H1 (cell line): ENCODE measurements around the gene SBF2. TPM values are rescaled to one million over a fixed set of nuclear protein-coding genes. Genes with fewer than 3 reads are reported as not detected.

ENCODE experiments used
- CTCF ChIA-PET: fragments of 300-600 bp; sonication (Branson Sonifier 250); formaldehyde crosslinking; loops from one replicate; lab custom pipeline; 2021; ENCODE audit not compliant: partially characterized antibody; lab: Charles Lee
- POLR2A ChIA-PET: fragments of 300-600 bp; sonication (Branson Sonifier 250); formaldehyde crosslinking; loops from one replicate; lab custom pipeline; 2021; ENCODE audit warnings: inconsistent platforms; ENCODE audit not compliant: partially characterized antibody; lab: Charles Lee
- DNase-seq, 2 experiments: peaks; one replicate each; pipeline versions ENCODE4 v3.0.0 to v3.0.0-alpha.2; 2010 to 2022; ENCODE audit warnings: low spot score in 2 of 2, low read depth in 1 of 2, mixed read lengths in 1 of 2
- FAIRE-seq: peaks from 2 replicates; lab custom pipeline; 2011; peaks lifted over from hg19 to GRCh38; lab: Jason Lieb, UNC
- H2AFZ ChIP-seq: 2 replicates; pipeline ENCODE4 v1.8.1; 2012; ENCODE audit warnings: low read length, inconsistent platforms
- H2AK5ac ChIP-seq: 2 replicates; pipeline ENCODE4 v1.6.1; 2013; ENCODE audit warnings: low read depth, low read length
- H2BK120ac ChIP-seq: replicated peaks from 2 replicates; pipeline ENCODE3; 2013; ENCODE audit warnings: low read depth, low read length, inconsistent platforms
- H2BK12ac ChIP-seq: 2 replicates; pipeline ENCODE4 v1.6.1; 2013; ENCODE audit warnings: low read depth, low read length
- H2BK15ac ChIP-seq: 2 replicates; pipeline ENCODE4 v1.6.1; 2013; ENCODE audit warnings: low read length
- H2BK20ac ChIP-seq: 2 replicates; pipeline ENCODE4 v1.6.1; 2013; ENCODE audit warnings: low read length
- H2BK5ac ChIP-seq: 2 replicates; pipeline ENCODE4 v1.6.1; 2013; ENCODE audit warnings: low read depth, low read length
- H3K14ac ChIP-seq: 2 replicates; pipeline ENCODE4 v1.6.1; 2013; ENCODE audit warnings: inconsistent platforms; ENCODE audit not compliant: insufficient read length
- H3K18ac ChIP-seq: 2 replicates; pipeline ENCODE4 v1.6.1; 2013; ENCODE audit warnings: low read length; ENCODE audit errors: extremely low read depth
- H3K23ac ChIP-seq: 2 replicates; pipeline ENCODE4 v1.6.1; 2013; ENCODE audit warnings: inconsistent platforms; ENCODE audit not compliant: insufficient read length
- H3K23me2 ChIP-seq: 2 replicates; pipeline ENCODE4 v1.6.1; 2013; ENCODE audit warnings: low read depth, low read length
- H3K27ac ChIP-seq: 2 replicates; pipeline ENCODE4 v1.6.1; 2011; ENCODE audit warnings: low read depth, low read length, inconsistent platforms
- H3K27me3 ChIP-seq, 4 experiments: replicated peaks in 1 of 4; 1 replicate in 1 of 4; 2 replicates in 3 of 4; pipeline versions ENCODE4 v1.6.1 to v1.8.1; 2011 to 2013; ENCODE audit warnings: low read length in 3 of 4, mild to moderate bottlenecking in 3 of 4, inconsistent platforms in 2 of 4, mixed read lengths in 2 of 4, moderate library complexity in 1 of 4; ENCODE audit not compliant: control insufficient read depth in 3 of 4, insufficient read depth in 3 of 4; ENCODE audit errors: extremely low read depth in 1 of 4
- H3K36me3 ChIP-seq, 4 experiments: 2 replicates each; pipeline versions ENCODE4 v1.6.1 to v1.8.1; 2011 to 2013; ENCODE audit warnings: mild to moderate bottlenecking in 4 of 4, low read length in 3 of 4, moderate library complexity in 2 of 4, control low read depth in 1 of 4, inconsistent platforms in 1 of 4; ENCODE audit not compliant: insufficient read depth in 4 of 4, control insufficient read depth in 2 of 4
- H3K4ac ChIP-seq: replicated peaks from 2 replicates; pipeline ENCODE3; 2013; ENCODE audit warnings: low read length, low read depth, mixed read lengths, inconsistent platforms; ENCODE audit not compliant: insufficient read length
- H3K4me1 ChIP-seq, 4 experiments: replicated peaks in 1 of 4; 1 replicate in 1 of 4; 2 replicates in 3 of 4; pipeline versions ENCODE4 v1.6.1 to v1.8.1; 2011 to 2013; ENCODE audit warnings: low read length in 3 of 4, inconsistent platforms in 2 of 4, mixed read lengths in 1 of 4; ENCODE audit not compliant: insufficient read depth in 4 of 4, control insufficient read depth in 3 of 4
- H3K4me2 ChIP-seq, 2 experiments: 2 replicates each; pipeline versions ENCODE4 v1.6.1 to v1.8.1; 2011 to 2013; ENCODE audit warnings: low read depth in 2 of 2, low read length in 2 of 2, control low read depth in 1 of 2, inconsistent platforms in 1 of 2, mild to moderate bottlenecking in 1 of 2; ENCODE audit not compliant: insufficient read depth in 1 of 2
- H3K4me3 ChIP-seq, 4 experiments: fragments of 200-600, 300-600 bp in 1 of 4; sonication (generic), shearing (Covaris generic), sonication (Bioruptor Twin) in 1 of 4; 2 replicates each; pipeline versions ENCODE4 v1.5.1 to v1.8.1; 2011 to 2016; ENCODE audit warnings: low read length in 4 of 4, low read depth in 3 of 4, control low read depth in 2 of 4, inconsistent platforms in 2 of 4, mild to moderate bottlenecking in 2 of 4, mixed read lengths in 1 of 4, moderate library complexity in 1 of 4; ENCODE audit not compliant: insufficient read depth in 2 of 4; ENCODE audit errors: extremely low read depth in 1 of 4
- H3K56ac ChIP-seq: replicated peaks from 2 replicates; pipeline ENCODE3; 2013; ENCODE audit warnings: low read depth, mild to moderate bottlenecking, mixed read lengths, low read length, inconsistent platforms; ENCODE audit not compliant: insufficient read length
- H3K79me1 ChIP-seq: 2 replicates; pipeline ENCODE4 v1.6.1; 2013; ENCODE audit warnings: low read depth, low read length, control low read depth
- H3K79me2 ChIP-seq, 2 experiments: 2 replicates each; pipeline versions ENCODE4 v1.6.1 to v1.8.1; 2012 to 2013; ENCODE audit warnings: low read length in 2 of 2, mild to moderate bottlenecking in 2 of 2, inconsistent platforms in 1 of 2; ENCODE audit not compliant: insufficient read depth in 2 of 2, control insufficient read depth in 1 of 2
- H3K9ac ChIP-seq, 4 experiments: replicated peaks in 1 of 4; 1 replicate in 1 of 4; 2 replicates in 3 of 4; pipeline versions ENCODE4 v1.6.1 to v1.8.1; 2011 to 2013; ENCODE audit warnings: low read depth in 3 of 4, low read length in 3 of 4, control low read depth in 2 of 4, mild to moderate bottlenecking in 2 of 4, moderate library complexity in 2 of 4, inconsistent platforms in 1 of 4; ENCODE audit errors: extremely low read depth in 1 of 4
- H3K9me3 ChIP-seq, 2 experiments: 2 replicates each; pipeline versions ENCODE4 v1.6.1 to v1.8.1; 2012 to 2013; ENCODE audit warnings: mild to moderate bottlenecking in 2 of 2, moderate library complexity in 2 of 2, control low read depth in 1 of 2, inconsistent platforms in 1 of 2, low read depth in 1 of 2, low read length in 1 of 2, mixed read lengths in 1 of 2; ENCODE audit not compliant: insufficient read depth in 2 of 2
- H4K20me1 ChIP-seq, 2 experiments: replicated peaks in 1 of 2; 2 replicates each; pipeline versions ENCODE3 to v1.8.1; 2011 to 2013; ENCODE audit warnings: inconsistent platforms in 2 of 2, low read length in 2 of 2, mild to moderate bottlenecking in 1 of 2; ENCODE audit not compliant: insufficient read depth in 2 of 2, control insufficient read depth in 1 of 2
- H4K5ac ChIP-seq: 2 replicates; pipeline ENCODE4 v1.6.1; 2013; ENCODE audit warnings: low read length, low read depth, mixed read lengths, inconsistent platforms; ENCODE audit not compliant: insufficient read length
- H4K8ac ChIP-seq: 2 replicates; pipeline ENCODE4 v1.8.0; 2013; ENCODE audit warnings: mild to moderate bottlenecking, moderate library complexity, low read length, inconsistent platforms; ENCODE audit not compliant: insufficient read depth; ENCODE audit errors: extremely low read depth
- H4K91ac ChIP-seq: replicated peaks from 2 replicates; pipeline ENCODE3; 2013; ENCODE audit warnings: low read length, mixed read lengths, inconsistent platforms; ENCODE audit not compliant: insufficient read length
- EGR1 ChIP-seq: IDR thresholded peaks from 2 replicates; pipeline ENCODE4 v1.6.1; 2011; ENCODE audit warnings: low read depth, low read length, borderline replicate concordance
- GABPA ChIP-seq: IDR thresholded peaks from 2 replicates; pipeline ENCODE4 v1.6.1; 2011; ENCODE audit warnings: mild to moderate bottlenecking, low read length, moderate library complexity, borderline replicate concordance; ENCODE audit not compliant: insufficient read depth
- JUN ChIP-seq: IDR thresholded peaks from 2 replicates; pipeline ENCODE4 v1.6.1; 2011; ENCODE audit warnings: low read depth, mild to moderate bottlenecking, improper control_type of control experiment, low read length
- KDM1A ChIP-seq: fragments of 200-600, 300-600 bp; sonication (generic); IDR thresholded peaks from 2 replicates; pipeline ENCODE4 v1.7.1; 2016; ENCODE audit warnings: mild to moderate bottlenecking, low read length, borderline replicate concordance
- KDM5A ChIP-seq: fragments of 200-600 bp; IDR thresholded peaks from 2 replicates; pipeline ENCODE4 v1.7.1; 2012; ENCODE audit warnings: mild to moderate bottlenecking, low read length, inconsistent platforms, mixed read lengths
- NANOG ChIP-seq: IDR thresholded peaks from 2 replicates; pipeline ENCODE4 v1.6.1; 2011; ENCODE audit warnings: low read length, low read depth, mild to moderate bottlenecking, inconsistent platforms; ENCODE audit not compliant: insufficient read depth, poor library complexity, severe bottlenecking
- POU5F1 ChIP-seq: IDR thresholded peaks from 2 replicates; pipeline ENCODE4 v1.6.1; 2011; ENCODE audit warnings: low read depth, mild to moderate bottlenecking, low read length, moderate library complexity
- TAF1 ChIP-seq: IDR thresholded peaks from 2 replicates; pipeline ENCODE4 v1.6.1; 2011; ENCODE audit warnings: mild to moderate bottlenecking, low read depth, low read length
- TEAD4 ChIP-seq: IDR thresholded peaks from 2 replicates; pipeline ENCODE4 v1.6.1; 2012; ENCODE audit warnings: low read depth, low read length, inconsistent platforms, mixed read lengths
- WGBS, 2 experiments: shearing (Covaris generic) in 1 of 2; methylation state at CpG; one replicate each; pipeline versions ENCODE4 v1.1.6 to v1.1.7; 2013 to 2015; ENCODE audit warnings: low lambda C conversion rate in 2 of 2, mixed read lengths in 2 of 2, inconsistent platforms in 1 of 2, low coverage in 1 of 2, missing lambda C conversion rate in 1 of 2; ENCODE audit not compliant: insufficient replicate concordance in 2 of 2, insufficient coverage in 1 of 2, insufficient read length in 1 of 2; ENCODE audit errors: extremely low coverage in 1 of 2, missing lambda C conversion rate in 1 of 2; 5-methylcytosine and 5-hydroxymethylcytosine counted together
- polyA plus RNA-seq, 7 experiments: library from polyadenylated mRNA; depleted of rRNA in 3 of 7; stranded (reverse) in 5 of 7; unstranded in 2 of 7; fragments of >200 nt in 5 of 7; fragments of 200-250 nt in 2 of 7; gene quantifications; 1 replicate in 5 of 7; 2 replicates in 1 of 7; 4 replicates in 1 of 7; pipeline versions ENCODE4 v1.2.1 to v1.2.3, GENCODE V29; 2011 to 2013; ENCODE audit warnings: missing spikeins in 2 of 7, mixed read lengths in 2 of 7
- total RNA-seq: library from RNA; stranded (reverse); fragmentation: NEBNext Ultra II Directional; extraction: Animal tissue kit (Norgen Biotek cat#: 25700); gene quantifications from 2 replicates; pipeline ENCODE4 v1.2.1, GENCODE V29; 2021
- TF ChIP-seq, protein P1 (sequence below): IDR thresholded peaks from 2 replicates; pipeline ENCODE4 v1.6.1; 2012; ENCODE audit warnings: inconsistent platforms

The SBF2 gene
- total and polyA plus RNA-seq, 2 of the 8 experiments (the other 6 are each of a cell fraction or from before 2014, with no cell fraction given), result 36.7 to 50.5 TPM

DNA sequence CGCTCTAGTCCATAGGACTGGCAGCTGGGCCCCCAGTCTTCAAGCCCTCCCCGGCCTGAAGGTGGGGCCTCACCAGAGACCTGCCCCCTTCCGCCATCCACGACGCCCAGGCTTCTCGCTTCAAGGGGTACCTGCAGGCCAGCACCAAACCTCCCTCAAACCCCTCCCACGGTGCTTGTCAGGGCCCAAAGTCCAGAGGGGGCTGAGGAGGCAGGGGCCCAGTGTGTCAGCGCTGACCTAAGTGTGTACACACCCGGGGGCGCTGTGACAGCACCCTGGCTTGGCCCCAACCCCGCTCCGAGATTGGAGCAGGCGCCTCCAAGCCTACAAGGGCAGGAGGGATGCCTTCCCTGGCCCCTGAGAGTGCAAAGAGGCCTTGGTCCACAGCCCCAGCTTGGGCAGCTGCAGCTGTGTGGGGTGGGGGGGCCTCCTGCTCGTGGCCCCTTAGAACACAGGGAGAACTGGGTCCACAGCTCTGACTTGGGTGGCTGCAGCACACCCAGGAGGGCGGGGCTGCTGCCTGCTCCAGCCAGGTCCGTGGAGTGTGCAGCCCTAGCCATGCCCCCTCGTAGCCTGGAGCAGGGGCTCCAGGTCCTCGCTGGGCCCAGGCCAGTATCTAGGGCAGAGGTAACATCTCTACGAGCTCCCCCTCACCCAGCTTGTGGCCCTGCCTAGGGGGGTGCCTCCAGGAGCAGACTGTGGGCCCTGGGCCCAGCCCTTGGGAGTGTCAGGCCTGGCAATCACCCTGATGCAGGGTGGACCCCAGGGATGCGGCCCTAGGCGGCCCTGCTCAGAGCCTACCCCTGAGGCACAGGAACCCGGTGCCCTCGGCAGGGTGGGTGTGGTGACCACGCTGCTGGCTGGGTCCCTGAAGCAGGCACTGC is 4.9 kb downstream of the SBF2 start:
- no peak overlapping the region for H3K4ac ChIP-seq
- no peaks in the 10 kb centered on the region for H3K36me3 ChIP-seq
- H3K4me3 ChIP-seq, result no peak overlapping the region
- no peak overlapping the region for H3K56ac ChIP-seq
- H3K27ac ChIP-seq, result no peak overlapping the region
- H4K91ac ChIP-seq, result no peak overlapping the region
- H3K4me1 ChIP-seq, result peaks cover 3 to 14% (median 7%) of the 10 kb centered on the region in 4 experiments; a peak in 6 of 7 replicates
- no peak overlapping the region for H2BK12ac ChIP-seq
- no peak overlapping the region for H2AK5ac ChIP-seq
- no peak for DNase-seq
- POLR2A ChIA-PET, result interaction anchor here (0.8 to 12.5 kb wide), 3 partner anchors 11 to 20 kb away, joined by 3 to 156 read pairs (median 4); partner anchors contain the start of gene ADM
- H3K79me1 ChIP-seq, result peaks cover 7% of the 10 kb centered on the region; the same call in 1 of the 2 replicates
- no peak overlapping the region for H2BK20ac ChIP-seq
- H3K23me2 ChIP-seq, result peaks cover 4% of the 10 kb centered on the region; the same call in 1 of the 2 replicates
- no peak overlapping the region for H2AFZ ChIP-seq
- no peak overlapping the region for H3K14ac ChIP-seq
- peaks cover 0 to 83% of the 10 kb centered on the region in 2 experiments; a peak in 2 of 4 replicates for H3K79me2 ChIP-seq
- H3K9ac ChIP-seq, result no peak overlapping the region
- no peak overlapping the region for H4K5ac ChIP-seq
- no peak overlapping the region; a peak in 1 of 4 replicates for H3K4me2 ChIP-seq
- H4K8ac ChIP-seq, result peak overlapping the region; percentile 63
- H3K27me3 ChIP-seq, result no peaks in the 10 kb centered on the region
- H2BK120ac ChIP-seq, result no peak overlapping the region
- WGBS, 2 experiments, result 88% methylated on average over 24 of the region's 24 CpGs; no CpG with 5 or more reads in 1 of the 2 experiments
- peaks cover 2 to 7% of the 10 kb centered on the region in 2 experiments for H4K20me1 ChIP-seq
- peak overlapping the region; percentile 30; the same call in 1 of the 2 replicates for H2BK5ac ChIP-seq
- H3K23ac ChIP-seq, result no peak overlapping the region
- CTCF ChIA-PET, result interaction anchor here (0.9 to 5.9 kb wide), 7 partner anchors 9 to 107 kb away, joined by 3 to 35 read pairs (median 4); partner anchors contain the start of gene ADM
- no peak for FAIRE-seq
- H3K18ac ChIP-seq, result no peak overlapping the region
- H3K9me3 ChIP-seq, result no peaks in the 10 kb centered on the region
- H2BK15ac ChIP-seq, result no peak overlapping the region
- no peak for TF ChIP-seq TAF1
- TF ChIP-seq TEAD4, result no peak
- no peak for TF ChIP-seq GABPA
- no peak for TF ChIP-seq KDM5A
- no peak for TF ChIP-seq JUN
- TF ChIP-seq EGR1, result no peak
- no peak for TF ChIP-seq POU5F1
- TF ChIP-seq KDM1A, result no peak
- TF ChIP-seq NANOG, result no peak
- TF ChIP-seq, protein P1, sequence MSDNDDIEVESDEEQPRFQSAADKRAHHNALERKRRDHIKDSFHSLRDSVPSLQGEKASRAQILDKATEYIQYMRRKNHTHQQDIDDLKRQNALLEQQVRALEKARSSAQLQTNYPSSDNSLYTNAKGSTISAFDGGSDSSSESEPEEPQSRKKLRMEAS, result no peak
